GM21381 (cell line): ENCODE results near the gene STIM1.
"Not testable (repeated sequence)": the region's sequence is repeated elsewhere in the genome, so short reads cannot be mapped to it uniquely, and the experiment has no call there.

Experiments used
- ATAC-seq: cut with Tn5 transposase; IDR thresholded peaks from one replicate; pipeline ENCODE4 v1.9.1; 2021; ENCODE audit warnings: mild to moderate bottlenecking, moderate library complexity; ENCODE audit not compliant: unreplicated experiment

The STIM1 gene

DNA sequence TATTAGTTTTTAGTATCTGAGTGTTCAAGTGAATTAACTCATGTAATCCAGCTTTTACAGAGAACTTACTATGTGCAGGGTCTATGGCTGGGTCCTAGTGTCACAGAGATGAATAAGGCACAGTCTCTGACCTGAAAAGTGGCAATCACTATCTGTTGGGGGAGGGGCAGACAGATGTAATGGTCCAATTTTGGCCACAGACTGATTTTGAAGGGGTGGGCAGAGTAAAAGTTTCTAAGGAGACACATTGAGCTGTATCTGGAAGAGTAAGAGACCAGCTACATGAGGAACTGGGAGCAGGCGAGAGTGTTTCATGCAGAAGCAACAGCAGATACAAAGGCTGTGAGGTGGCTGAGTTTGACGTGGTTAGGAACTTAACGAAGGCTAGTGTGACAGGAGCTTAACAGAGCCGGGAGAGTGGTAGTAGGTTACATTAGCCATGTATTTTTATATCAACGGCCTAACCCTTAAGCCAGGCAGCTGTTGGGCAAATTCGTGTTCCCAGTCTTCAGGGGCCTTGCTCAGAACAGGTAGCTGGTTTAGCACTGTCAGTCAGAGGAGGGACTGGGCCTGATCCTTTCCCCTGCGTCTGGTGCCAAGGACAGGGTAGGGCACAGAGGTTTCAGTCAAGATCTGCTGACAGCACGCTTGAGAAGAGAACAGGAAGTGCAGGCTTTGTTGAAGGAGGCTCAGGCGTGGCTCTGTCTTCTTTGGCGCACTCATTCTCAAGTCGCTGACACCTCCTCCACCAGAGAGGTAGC, 1.4 kb upstream of the STIM1 start:
- peak; percentile 36 for ATAC-seq

- no peak for ATAC-seq
These were observed 846 bp upstream of the STIM1 start for GRCh38 chr11:3854660-3854976.

DNA sequence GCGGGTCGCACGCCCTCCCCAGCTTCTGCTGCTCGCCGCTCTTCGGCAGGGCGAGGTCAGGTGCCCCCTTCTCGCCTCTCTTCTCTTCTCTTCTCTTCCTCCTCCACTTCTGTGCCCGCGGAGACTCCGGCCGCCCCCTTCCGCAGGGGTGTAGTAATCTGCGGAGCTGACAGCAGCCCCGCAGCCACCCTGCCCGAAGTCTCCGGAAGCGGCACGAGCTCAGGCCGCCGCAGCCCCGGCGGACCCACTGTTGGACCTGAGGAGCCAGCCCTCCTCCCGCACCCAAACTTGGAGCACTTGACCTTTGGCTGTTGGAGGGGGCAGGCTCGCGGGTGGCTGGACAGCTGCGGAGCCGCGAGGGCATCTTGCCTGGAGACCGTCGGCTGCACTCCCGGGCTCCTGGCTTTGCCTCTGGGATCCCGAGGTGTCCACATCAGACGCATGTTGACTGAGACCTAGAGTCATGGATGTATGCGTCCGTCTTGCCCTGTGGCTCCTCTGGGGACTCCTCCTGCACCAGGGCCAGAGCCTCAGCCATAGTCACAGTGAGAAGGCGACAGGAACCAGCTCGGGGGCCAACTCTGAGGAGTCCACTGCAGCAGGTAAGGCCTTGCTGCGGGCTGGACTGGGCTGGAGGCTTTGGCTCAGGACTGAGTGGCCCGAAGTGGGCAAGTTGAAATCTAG, 486 bp downstream of the STIM1 start:
- ATAC-seq = peak; percentile 20

GRCh38 chr11:3856856-3857553, 1.5 kb downstream of the STIM1 start:
- no peak for ATAC-seq

DNA sequence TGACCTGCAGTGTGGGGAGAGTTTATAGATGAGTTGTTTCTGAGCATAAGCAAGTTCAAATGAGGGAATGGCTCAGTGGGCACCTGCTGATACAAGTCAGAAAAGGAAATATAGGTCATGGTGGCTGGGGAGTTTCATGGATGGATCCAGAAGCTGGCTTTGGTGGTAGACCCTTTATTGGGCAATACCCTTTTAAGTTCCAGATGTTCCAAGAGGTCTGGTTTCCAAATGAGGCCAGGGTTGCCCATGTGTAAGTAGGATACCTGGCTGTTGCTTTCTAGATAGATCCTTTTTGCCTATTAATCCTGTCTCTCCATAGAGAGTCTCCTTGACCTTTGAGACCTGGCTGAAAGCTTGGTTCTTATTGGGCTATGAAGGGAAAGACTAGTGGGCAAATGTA, 2.2 kb downstream of the STIM1 start:
- ATAC-seq = no peak

DNA sequence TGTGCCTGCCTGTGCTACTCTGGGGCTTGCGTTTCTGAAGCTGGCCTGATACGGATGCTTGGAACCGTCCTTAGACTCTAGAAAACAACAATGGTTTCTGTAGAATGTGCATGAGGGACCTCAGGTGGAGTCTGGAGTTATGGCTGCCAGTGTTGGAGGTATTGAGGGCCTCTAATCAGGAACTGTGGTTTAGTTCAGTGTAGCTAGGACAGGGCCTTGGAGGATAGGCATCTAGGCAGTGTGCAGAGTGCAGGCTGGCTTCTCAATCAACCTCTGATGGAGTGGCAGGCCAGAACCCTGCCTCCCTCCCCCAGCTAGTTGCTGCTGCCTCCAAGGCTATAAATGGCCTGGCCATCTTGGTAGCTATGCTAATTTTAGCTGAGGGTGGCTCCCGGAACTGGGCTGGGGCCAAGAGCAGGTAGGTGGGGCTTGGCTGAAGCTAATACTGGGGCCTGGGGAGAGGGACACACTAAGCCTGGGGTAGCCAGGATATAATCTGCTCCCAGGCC, 4.0 kb downstream of the STIM1 start:
- no peak for ATAC-seq

GRCh38 chr11:3860375-3860774, 4.9 kb downstream of the STIM1 start:
- ATAC-seq = no peak

DNA sequence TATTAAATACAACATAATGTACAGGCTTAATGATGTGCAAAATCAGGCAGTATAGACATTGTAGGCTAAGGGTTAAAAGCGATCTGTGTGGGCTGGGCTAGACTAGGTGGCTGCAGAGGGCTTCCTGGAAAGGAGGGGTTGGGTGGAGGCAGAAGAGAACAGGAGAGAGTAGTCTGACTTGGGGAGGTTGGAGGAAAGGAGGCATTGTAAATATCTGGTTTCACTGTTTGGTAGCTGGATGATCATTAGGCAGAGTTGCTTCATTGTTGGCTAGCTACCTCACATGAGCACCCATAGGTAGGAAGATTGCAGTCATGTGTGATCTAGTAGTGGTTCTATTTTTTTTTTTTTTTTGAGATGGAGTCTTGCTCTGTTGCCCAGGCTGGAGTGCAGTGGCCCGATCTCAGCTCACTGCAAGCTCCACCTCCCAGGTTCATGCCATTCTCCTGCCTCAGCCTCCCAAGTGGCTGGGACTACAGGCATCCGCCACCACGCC, 5.5 kb downstream of the STIM1 start:
- ATAC-seq = not testable (repeated sequence)

DNA sequence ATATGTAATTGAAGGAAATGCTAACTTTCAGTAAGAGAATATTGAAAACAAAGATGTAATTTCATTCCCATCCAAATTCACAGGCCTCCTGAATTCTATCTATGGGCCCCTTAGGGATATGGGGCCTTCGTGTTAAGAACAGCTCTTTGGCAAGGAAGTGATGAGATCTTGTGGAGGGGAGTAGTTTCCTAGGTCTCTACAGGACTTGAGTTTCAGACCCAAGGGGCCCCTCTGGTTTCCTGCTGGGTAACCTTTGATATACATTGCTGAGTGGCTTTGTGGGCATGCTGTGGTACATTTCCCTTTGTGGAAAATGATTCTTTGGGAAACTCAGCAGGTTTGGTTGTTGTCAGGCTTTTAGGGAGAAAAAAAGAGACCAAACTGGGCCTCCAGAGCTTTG, 6.2 kb downstream of the STIM1 start:
- ATAC-seq = no peak

DNA sequence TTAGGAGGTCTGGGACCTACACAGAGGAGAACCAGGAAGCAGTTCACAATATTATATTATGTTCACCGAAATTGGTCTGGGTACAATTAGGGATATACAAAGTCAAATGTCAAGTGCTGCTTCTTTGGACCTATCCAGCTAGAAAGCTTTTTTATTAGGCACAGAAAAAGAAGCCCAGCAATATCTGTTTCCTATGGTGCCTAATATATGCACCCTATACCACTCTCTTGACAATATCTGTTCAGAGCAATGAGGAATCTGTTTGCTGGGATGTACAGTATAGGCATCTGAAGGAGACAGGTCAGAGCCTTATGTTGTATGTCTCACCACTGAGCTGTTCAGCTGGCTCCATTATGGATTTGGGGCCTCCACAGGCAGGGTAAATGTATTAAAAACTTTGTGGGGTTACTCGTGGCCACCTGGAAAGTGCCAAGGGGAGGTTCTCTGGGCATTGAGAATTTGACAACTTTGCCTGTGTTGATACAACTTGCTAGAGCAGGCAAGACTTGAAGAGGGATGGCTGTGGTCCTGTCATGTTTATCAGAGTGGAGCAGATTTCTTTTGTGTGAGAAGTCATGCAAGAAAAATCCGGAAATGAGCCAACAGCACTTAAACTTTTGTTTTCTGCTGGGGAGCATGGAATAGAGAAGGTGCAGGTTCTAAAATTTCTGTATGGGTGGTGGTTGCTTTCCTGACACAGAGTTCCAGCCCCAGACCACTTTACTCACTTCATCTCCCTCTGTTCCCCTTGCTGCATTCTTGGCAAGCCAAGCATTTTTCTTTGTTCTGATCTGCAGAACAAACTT, 10.1 kb downstream of the STIM1 start:
- no peak for ATAC-seq

- ATAC-seq = no peak
These were observed 10.7 kb downstream of the STIM1 start for GRCh38 chr11:3866206-3866605.

DNA sequence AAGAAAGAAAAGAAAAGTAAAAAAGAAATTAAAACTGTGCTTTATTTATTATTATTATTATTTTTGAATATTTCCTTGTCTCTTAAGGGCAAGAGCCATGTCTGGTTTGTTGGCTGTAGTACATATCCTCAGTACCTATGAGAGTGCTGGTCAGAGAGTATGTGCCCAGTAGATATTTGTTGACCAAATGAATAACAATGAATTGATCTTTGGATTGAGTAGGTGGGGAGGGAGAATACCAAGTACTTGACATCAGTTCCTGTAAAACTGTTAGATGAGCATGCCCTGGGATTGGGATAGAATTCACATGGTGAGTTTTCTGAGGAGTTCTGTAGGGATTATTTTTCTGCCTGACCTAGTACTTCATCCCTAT, 11.4 kb downstream of the STIM1 start:
- no peak for ATAC-seq

GRCh38 chr11:3867209-3868091, 12.0 kb downstream of the STIM1 start:
- ATAC-seq = peak; percentile 52

GRCh38 chr11:3873712-3874349, 18.4 kb downstream of the STIM1 start:
- no peak for ATAC-seq

GRCh38 chr11:3876613-3877012, 21.1 kb downstream of the STIM1 start:
- no peak for ATAC-seq

DNA sequence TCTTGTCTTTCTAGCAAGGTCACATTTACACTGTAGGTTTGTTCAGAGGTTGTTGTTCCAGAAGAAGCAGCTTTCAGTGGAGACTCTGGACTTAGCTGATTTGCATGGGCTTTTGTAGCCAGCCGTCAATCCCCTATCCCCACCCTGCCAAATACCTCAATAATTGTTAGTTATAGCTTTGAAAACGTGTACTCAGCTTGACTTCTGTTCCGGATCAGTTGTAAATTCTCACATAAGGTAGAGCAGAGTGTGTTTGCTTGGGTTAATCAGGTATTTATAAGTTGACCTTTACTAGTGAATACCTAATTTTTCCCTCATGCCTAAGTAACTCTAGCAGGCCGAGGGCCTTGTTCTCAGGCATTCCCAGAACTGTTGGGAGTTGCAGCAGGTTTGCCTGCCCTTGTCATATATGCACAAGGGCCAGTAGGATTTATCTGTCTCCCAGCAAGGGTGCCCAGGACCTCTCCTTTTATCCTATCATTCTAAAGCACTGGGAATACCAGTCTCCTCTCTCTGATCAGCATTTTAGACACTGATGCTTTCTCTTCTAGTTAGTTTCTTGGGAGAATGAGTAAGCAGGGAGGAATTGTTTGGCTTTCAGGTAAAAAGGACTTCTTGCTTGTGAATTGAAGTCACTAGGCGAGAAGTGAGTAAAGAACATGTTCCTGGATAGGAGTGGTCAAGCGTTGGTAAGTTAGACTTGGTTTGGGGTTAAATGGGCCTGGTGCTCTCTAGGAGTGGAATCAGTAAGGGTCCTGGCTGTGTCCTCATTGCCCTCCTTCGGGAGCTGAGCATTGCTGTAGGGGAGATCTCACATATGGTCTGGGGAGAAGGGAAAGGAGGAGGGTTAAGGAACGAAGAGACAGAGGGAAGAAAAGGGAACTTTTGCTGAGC, 22.1 kb downstream of the STIM1 start:
- no peak for ATAC-seq

GRCh38 chr11:3878258-3878584, 22.8 kb downstream of the STIM1 start:
- no peak for ATAC-seq

GRCh38 chr11:3879216-3879966, 23.9 kb downstream of the STIM1 start:
- ATAC-seq = peak; percentile 39
